MM.1S (cell line): Measurements from ENCODE around the gene APBB1IP.

Experiments used
- CTCF ChIP-seq: fragments of 300-600 bp; sonication (generic); IDR thresholded peaks from 2 replicates; pipeline ENCODE4 v1.5.1; 2016; ENCODE audit warnings: antibody characterized with exemption, low read length, mixed read lengths
- EZH2 ChIP-seq: fragments of 300-600 bp; sonication (generic); optimal IDR thresholded peaks from 2 replicates; pipeline ENCODE3; 2017; ENCODE audit warnings: low read depth, mild to moderate bottlenecking, antibody characterized with exemption, low read length, mixed read lengths
- EZH2phosphoT487 ChIP-seq: fragments of 300-600 bp; sonication (generic); IDR thresholded peaks from 2 replicates; pipeline ENCODE4 v1.6.1; 2018; ENCODE audit warnings: antibody characterized with exemption, low read length

- no peak for TF ChIP-seq CTCF
- TF ChIP-seq EZH2 = no peak
- TF ChIP-seq EZH2phosphoT487 = no peak
These were observed 106.8 kb downstream of the APBB1IP start for GRCh38 chr10:26544932-26545331.
